Stimulated activated CD4-positive, alpha-beta T cell treated with anti-CD3 and anti-CD28 coated beads, TNF-alpha, amount 100 ng/mL, for 24 hours (primary cell): ENCODE measurements around the gene PHC1.
"Not testable (repeated sequence)": the region's sequence is repeated elsewhere in the genome, so short reads cannot be mapped to it uniquely, and the experiment has no call there.

Source experiments
- DNase-seq, 3 experiments: peaks; one replicate each; pipeline ENCODE4 v3.0.0-alpha.2; 2020; ENCODE audit warnings: low read depth in 3 of 3

Gene PHC1

DNA sequence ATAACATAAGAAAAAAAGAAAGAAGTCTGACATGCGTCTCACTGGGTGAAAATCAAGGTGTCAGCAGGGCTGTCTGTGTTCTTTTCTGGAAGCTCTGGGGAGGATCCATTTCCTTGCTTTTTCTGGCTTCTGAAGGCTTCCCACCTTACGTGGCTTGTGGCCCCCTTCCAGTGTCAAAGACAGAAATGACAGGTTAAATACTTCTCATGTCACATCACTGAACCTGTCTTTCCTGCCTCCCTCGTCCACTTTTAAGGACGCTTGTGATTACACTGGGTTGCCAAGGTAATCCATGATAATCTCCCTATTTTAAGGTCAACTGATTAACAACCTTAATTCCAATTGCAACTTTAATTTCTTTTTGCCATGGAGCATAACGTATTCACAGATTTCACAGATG, 4.6 kb upstream of the PHC1 start:
- DNase-seq: no peak

DNA sequence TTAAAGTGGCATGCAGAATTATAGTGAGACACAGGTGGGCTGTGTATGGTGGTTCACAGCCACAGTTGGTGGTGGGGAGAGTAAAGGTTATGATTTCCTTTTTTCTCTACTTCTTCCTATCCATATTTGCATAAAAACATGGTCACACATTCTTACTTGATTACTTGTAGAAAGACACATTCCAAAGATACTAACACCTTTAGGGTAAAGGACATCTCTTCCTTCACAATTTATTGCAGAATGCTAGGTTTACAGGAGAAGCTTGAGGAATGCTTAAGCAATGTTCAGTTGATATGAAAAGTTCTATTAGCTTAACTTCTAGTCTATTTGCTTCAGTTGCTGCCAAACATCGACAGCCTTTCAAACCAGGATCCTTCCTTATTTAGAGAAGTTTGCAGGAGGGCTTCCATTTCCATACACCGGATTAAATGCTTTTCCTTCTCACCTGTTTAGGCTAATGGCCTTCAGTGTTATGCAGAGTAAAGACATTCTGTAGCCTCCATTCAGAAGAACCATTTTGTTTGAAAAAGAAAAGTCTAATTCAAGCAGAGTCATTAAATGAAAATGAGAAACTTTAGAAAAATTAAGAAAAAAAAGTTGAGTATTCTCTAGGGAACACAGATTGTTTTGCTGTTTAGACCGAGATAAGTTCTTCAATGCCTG, 2.6 kb upstream of the PHC1 start:
- DNase-seq: no peak

DNA sequence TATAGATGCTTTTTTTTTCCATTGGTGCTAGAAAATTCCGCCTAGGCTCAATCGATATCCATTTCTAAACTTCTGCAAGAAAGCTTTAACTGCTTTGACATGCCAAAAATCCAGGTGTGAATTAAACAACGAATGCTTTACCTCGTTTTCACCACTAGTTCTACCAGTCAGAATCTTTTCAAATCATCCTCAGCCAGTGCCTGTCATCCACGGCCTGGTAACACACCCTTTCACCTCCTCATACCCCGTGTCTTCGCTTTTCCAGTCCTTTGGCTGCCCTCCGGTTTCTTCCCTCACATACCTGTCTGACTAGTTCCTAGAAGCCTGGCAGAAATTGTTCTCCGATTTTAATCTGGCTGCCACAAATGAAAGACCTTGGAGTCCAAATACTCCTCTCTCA, 1.4 kb upstream of the PHC1 start:
- no peak for DNase-seq

DNA sequence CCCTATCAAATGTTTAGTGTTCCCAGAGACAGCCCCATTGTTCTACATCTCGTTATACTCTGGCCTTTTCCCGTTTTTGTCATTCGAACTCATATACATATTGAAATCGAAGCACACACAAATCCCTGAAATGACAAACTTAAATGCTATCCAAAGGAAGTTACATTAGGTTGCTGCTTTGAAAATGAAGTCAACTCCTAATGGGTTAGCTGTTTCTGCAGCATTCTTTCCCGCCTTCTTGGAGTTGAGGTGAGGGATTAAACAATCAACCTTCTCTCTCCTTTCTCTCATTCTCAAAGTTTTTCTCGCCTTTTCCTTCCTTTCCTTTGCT, 642 bp upstream of the PHC1 start:
- DNase-seq: no peak

DNA sequence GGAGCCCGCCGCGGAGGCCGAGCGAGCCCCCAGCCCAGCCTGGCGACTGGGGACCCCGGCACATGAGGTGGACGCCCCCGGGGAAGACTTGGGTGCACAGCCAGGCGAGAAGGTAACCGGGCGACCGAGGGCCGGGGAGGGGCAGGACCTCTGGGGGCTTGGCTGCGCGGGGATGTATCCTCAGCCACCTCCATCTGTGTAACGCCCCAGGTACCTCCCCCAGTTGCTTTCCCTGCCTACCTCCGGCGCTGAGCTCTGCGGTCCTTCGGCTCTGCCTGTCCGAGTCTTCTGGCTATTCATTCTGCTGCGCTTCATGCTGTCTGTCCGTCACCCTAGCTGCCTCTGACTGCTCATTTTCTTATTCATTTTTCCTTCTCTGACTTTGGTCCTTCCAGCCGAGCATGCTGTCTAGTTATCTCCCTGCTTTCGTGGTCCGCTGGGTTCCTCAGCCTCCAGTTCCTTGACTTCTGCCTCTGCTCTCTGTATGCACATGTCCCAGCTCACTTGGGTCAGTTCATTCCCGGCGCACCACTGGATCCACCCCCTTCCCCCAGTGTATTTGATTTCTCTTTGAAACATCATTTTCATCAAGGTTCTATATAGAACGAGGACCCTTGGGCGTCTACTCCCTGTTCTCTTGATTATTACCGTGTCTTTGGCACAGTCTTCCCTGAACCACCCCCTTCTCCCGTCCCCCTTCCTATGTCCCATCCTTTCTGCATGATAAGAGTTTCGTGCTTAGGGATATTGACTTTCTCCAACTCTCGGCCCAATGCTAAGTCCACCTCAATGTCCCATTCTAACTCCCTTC, 612 bp downstream of the PHC1 start:
- DNase-seq: peak; percentile 25 to 62 (median 30)

DNA sequence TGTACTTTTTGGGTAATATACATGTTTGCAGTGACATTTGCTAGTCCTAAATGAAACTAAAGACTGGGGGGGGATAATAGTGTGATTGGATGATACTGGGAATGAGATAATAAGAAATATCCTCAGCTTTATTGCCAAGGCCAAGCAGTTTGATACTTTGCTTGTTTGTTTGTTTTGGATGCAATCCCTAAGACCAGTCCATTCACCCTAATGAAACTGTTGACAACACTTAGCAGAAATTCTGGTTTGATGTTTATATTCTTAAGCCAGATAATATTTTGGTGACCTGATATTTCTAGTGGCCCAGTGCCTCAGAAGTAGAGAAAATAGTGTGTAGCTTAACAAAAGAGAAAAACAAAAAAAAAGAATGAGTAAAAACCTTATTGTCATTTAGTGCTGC, 1.8 kb downstream of the PHC1 start:
- no peak for DNase-seq

DNA sequence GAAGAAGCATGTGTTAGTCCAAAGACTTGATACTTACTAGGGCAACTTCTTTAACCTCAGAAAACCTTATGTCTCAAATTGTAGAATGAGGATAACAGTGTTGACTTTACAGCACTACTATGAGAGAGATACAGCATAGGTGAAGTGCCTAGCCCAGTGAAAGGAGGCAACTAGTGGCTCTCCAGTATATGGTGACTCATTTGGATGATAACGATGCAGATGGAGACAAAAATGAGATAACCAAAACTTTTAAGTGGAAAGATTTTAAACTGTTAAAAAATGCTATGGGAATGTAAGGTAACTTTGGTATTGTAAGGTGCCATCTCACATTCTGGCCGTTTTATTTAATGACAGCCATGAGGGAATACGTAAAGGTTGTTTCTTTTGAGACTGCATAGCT, 2.7 kb downstream of the PHC1 start:
- no peak for DNase-seq

DNA sequence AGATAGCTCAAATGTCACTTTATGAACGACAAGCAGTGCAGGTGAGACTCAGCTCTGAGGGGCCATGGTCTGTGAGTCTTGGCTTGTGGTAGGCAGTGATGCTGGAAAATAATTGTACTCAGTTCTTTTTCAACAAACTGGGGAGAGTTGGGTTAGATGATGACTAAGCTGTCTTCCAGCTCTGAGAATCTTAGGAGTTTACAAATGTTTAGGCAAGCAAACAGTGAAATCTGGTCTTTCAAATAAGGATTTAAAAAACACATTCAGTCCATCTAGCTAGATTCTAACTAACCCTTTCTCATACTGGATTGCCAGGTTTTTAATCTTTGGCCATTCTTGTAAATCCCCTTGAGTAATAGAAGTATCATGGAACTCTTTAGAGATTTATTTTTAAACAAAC, 3.4 kb downstream of the PHC1 start:
- no peak for DNase-seq

DNA sequence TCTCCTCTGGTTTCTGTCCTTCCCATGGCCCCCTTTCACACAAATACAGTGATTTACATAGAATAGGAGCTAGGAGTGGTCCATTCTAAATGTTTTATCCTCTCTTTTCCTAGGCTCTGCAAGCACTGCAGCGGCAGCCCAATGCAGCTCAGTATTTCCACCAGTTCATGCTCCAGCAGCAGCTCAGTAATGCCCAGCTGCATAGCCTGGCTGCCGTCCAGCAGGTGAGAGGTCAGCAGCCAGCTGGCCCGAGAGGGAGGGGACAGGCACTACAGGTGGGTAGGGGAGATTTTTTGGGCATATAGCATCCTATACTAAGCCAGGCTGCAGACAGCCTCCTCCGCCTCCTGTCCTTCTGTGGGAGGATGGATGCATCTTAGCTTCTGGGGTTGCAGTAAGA, 5.3 kb downstream of the PHC1 start:
- not testable (repeated sequence) for DNase-seq

DNA sequence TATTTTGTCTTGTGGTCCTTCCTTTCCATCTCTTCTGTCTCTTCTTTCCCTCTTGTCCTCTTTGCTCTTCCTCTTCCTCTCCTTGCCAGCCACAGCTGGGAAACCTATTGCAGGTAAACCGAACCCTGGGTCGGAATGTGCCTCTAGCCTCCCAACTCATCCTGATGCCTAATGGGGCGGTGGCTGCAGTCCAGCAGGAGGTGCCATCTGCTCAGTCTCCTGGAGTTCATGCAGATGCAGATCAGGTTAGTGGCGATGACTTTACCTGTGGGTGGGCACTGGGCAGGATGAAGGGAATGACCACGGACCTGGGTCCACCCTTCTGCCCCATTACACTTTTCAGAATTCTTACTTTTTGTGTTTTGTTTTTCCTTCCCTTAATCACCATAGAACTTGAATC, 8.2 kb downstream of the PHC1 start:
- DNase-seq: no peak

DNA sequence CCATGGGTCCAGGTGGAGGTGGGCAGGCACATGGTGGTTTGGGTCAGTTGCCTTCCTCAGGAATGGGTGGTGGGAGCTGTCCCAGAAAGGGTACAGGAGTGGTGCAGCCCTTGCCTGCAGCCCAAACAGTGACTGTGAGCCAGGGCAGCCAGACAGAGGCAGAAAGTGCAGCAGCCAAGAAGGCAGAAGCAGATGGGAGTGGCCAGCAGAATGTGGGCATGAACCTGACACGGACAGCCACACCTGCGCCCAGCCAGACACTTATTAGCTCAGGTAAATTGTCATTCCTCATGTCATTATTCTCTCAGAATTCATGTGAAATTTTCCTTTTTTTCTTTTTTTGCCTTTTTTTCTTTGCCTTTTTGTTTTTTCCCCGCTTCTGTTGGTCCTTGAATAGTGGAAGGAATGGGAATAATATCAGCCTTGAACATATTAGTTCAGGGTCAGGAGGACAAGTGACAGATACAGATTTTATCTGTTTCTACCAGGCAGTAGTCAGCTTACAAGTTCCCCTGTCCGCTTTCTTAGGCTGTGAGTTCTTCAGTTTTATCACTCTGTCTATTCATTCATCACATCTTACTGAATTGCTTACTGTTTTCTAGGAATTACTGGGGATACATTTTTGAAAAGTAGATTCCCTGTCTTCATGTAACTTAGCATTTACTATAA, 16.5 kb downstream of the PHC1 start:
- DNase-seq: not testable (repeated sequence)

DNA sequence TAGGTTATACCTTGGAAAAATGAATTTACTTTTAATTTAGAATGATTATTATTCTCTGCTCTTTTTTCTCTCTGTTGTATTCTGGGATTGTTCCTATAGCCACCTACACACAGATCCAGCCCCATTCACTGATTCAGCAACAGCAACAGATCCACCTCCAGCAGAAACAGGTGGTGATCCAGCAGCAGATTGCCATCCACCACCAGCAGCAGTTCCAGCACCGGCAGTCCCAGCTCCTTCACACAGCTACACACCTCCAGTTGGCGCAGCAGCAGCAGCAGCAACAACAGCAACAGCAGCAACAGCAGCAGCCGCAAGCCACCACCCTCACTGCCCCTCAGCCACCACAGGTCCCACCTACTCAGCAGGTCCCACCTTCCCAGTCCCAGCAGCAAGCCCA, 18.2 kb downstream of the PHC1 start:
- not testable (repeated sequence) for DNase-seq

DNA sequence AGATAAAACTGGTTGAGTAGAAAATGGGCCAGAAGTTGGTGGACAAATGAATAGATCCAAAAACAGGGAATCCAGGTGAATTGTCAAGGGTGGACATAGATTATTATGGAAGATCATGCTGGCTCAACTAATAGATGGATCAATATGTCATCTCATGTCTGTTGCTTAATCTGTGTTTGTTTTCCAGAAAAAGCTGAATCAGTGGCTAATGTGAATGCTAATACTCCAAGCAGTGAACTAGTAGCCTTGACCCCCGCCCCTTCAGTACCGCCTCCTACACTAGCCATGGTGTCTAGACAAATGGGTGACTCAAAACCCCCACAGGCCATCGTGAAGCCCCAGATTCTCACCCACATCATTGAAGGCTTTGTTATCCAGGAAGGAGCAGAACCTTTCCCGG, 19.8 kb downstream of the PHC1 start:
- not testable (repeated sequence) for DNase-seq

DNA sequence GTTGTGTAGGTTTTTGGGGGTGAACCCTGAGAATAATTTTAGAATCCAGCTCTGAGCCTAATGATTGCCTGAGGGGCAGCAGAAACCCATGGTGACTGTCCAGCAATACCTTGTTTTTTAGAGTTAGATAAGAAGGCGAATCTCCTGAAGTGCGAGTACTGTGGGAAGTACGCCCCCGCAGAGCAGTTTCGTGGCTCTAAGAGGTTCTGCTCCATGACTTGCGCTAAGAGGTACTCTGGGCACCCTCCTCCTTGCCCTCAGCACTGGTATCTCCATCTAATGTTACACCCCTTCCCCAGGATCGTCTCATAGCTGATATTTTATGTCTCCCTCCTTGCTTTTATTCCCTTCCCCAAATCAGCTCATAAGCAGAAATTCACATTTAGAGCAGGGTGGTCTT, 22.4 kb downstream of the PHC1 start:
- DNase-seq: no peak

DNA sequence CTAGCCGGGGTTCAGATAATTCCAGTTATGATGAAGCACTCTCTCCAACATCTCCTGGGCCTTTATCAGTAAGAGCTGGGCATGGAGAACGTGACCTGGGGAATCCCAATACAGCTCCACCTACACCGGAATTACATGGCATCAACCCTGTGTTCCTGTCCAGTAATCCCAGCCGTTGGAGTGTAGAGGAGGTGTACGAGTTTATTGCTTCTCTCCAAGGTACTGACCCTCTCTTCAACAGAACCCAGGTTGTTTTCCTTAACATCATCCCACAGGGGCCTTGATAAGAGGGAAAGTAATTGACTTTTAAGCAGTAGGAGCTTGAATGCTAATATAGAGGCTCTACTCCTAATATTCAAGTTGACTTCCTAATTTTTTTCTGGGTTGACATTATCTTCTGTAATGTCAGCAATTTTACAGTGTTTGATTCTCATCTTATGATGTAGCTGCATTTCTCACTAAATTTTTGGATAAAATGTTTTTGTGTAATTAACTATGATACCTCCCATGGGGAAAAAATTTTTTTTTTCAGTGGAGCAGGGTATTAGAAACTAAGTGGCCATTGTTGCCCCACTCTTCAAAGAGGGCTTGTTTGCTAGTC, 23.6 kb downstream of the PHC1 start:
- DNase-seq: not testable (repeated sequence)

DNA sequence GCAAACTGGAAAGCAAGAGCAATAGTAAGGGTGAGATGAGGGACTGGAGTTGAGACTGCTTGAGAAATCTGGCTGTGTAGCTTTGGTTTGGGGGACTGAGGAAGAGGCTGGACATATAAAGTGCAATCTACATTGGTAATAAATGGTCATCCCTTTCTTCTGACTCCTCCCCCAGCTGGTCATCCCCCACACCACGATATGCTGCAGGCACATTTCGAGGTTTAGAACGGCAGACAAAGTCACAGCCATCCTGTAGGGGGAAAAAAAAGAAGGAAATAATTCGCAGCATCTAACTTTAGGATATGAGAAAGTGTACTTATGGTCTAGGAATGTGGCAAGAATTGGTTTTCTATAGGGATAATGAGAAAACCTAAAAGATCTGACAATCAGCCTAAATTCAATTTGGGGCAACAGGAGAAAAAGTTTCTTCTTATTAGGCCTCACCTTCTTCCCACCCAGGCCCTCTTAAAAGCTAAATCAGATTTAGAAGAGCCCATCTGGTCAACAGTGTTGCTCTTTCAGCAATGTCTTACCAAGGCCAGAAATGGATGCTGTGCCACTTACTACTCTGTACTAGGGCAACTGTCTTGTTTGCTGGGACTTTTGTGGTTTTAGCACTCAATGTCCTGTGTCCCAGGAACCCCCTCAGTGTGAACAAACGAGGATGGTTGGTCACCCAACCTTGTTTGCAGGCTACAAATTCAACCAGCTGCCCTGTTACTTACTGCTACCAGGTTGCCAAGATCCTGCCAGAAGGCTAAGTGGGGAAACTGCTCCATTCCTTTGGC, 27.6 kb downstream of the PHC1 start:
- no peak for DNase-seq

DNA sequence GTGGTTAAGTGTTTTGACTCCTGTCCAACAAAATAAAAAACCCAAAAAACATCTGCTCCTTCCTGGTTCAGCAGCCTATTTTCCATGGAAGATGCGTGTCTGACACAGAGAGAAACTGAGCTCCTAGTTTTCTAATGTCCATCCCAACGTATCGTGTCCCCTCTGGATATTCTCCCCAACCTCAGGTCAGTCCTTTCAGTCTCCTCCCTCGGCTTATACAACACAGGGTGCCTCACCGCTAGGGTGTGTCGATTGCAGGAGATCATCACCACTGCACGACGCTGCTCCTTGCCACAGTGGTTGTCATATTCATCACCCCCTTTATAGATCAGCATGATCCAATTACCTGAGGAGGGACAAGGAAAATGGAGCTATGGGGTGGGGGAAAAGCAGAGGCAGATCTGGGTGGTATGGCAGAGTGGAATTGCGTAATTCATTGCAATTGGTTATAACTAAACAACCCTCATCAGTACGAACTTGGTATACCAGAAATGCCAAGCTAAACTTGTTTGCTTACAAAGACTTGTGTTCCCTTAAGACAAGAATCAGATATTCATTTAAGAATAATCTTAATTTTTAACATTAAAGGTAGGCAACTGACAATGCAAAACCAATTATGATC, 29.4 kb downstream of the PHC1 start:
- no peak for DNase-seq

DNA sequence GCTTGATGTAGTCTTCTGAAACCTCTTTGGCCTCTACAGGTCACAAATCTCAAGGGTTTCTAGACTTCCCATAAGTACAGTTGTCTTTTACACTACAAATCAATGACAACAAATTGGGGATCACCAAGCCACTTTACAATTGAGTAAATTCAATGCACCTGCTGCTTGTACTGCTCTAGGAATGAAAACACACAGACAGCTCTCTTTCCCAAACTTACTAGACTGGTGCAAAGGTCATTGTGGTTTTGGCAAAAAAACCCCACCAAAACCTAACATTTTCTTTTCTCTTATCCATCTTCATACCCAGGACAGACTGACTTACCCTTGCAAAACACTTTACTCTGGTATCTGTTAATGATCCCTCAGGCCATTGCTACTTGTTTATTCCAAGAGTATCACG, 32.4 kb downstream of the PHC1 start:
- no peak for DNase-seq

DNA sequence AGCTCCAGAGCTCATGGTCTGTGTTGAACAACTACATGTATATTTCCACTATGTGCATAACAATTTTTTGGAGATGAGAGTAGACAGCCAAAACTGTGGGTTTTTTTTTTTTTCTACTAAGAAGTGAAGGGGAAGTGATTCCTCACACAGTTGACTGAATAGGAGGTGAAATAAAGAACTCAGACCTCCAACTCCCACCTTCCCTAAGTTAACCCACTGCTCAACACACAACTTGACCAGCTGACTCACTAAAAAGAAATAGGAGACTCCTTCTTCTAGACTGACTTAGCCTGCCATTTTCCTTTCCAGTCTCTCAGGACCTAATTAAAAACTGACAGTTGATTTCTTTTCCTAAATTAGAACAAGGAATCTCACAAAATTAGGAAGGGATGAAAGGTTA, 33.4 kb downstream of the PHC1 start:
- DNase-seq: no peak

DNA sequence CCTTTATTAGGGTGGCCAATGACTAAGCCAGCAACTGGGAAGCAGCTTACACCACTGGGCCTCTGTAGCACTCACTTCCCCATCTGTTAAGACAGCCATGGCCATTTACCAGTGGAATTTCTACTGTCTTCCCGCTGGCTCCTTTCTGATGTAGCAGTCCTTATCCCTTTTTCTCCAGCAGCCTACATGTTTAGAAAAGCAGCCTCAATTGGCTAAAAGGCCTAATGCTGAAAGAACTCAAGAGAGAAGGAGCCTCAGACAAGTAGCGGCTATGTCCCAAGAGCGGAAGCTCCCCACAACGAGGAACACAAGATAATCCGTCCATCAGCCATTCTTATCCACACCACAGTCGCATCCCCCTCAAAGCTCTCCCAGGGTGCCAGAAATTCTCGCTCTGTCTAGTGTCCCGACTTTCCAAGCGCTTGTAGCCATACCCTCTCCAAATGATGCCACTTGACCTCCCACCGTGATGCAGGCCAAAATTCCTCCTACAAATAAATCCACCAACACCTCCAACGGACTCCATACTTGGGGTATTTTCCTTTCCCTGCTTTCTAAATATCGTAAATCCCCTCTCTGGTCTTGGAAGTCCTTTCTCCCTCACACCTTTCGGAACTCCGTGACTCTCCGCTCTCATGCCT, 34.5 kb downstream of the PHC1 start:
- DNase-seq: no peak
